Urinary bladder (tissue), 4 donors: ENCODE data around the gene PHIP. TPM values are rescaled to one million over a fixed set of nuclear protein-coding genes. Genes with fewer than 3 reads are reported as not detected.

Source experiments
- DNase-seq: peaks from one replicate; pipeline ENCODE4 v3.0.0-alpha.2; 2015; ENCODE audit errors: extremely low spot score
- H3K27ac ChIP-seq: one replicate; pipeline ENCODE4 v1.5.1; 2013; ENCODE audit warnings: low read depth, mild to moderate bottlenecking, moderate library complexity
- H3K36me3 ChIP-seq: one replicate; pipeline ENCODE4 v1.6.1; 2013; ENCODE audit warnings: mild to moderate bottlenecking, moderate library complexity; ENCODE audit not compliant: insufficient read depth
- H3K4me1 ChIP-seq: one replicate; pipeline ENCODE4 v1.6.1; 2013; ENCODE audit warnings: mild to moderate bottlenecking, moderate library complexity; ENCODE audit not compliant: insufficient read depth
- H3K4me3 ChIP-seq: one replicate; pipeline ENCODE4 v1.5.1; 2013; ENCODE audit warnings: low read depth, low read length
- WGBS: extraction: QIAGEN DNeasy Blood & Tissue Kit; methylation state at CpG from one replicate; pipeline ENCODE4 v1.1.7; 2013; 5-methylcytosine and 5-hydroxymethylcytosine counted together
- polyA plus RNA-seq: library from polyadenylated mRNA; stranded (reverse); fragments of 200-250 nt; gene quantifications from one replicate; pipeline ENCODE4 v1.2.3, GENCODE V29; 2013
- total RNA-seq: library from RNA; depleted of rRNA; stranded (reverse); fragments of >200 nt; gene quantifications from one replicate; pipeline ENCODE4 v1.2.3, GENCODE V29; 2014
- donor health status: healthy with polysubstance abuse.
- donor health status: healthy.

Gene PHIP
- total and polyA plus RNA-seq, 2 donors, result 11.1 to 89.9 TPM

GRCh38 chr6:79011940-79012339 is 66.1 kb downstream of the PHIP start:
- Histone ChIP-seq H3K27ac (no peak overlapping the region), H3K4me3 (no peak overlapping the region), H3K4me1 (no peaks in the 10 kb centered on the region), H3K36me3 (peaks cover 3% of the 10 kb centered on the region)
- no peak for DNase-seq

GRCh38 chr6:79010422-79010821 is 67.6 kb downstream of the PHIP start:
- Histone ChIP-seq H3K27ac (no peak overlapping the region), H3K4me3 (no peak overlapping the region), H3K4me1 (no peaks in the 10 kb centered on the region), H3K36me3 (peaks cover 1% of the 10 kb centered on the region)
- DNase-seq, result no peak
- 93% methylated on average over 1 of the region's 1 CpG for WGBS

GRCh38 chr6:79009819-79010218 is 68.2 kb downstream of the PHIP start:
- Histone ChIP-seq H3K4me1 (no peaks in the 10 kb centered on the region), H3K36me3 (peaks cover 1% of the 10 kb centered on the region), H3K27ac (no peak overlapping the region), H3K4me3 (no peak overlapping the region)
- no peak for DNase-seq
- WGBS, result 85% methylated on average over 1 of the region's 1 CpG

GRCh38 chr6:79005497-79005896 is 72.6 kb downstream of the PHIP start:
- H3K4me3 ChIP-seq, result no peak overlapping the region
- WGBS, result 59% methylated on average over 1 of the region's 1 CpG

GRCh38 chr6:79005024-79005423 is 73.0 kb downstream of the PHIP start:
- Histone ChIP-seq H3K36me3 (peaks cover 2% of the 10 kb centered on the region), H3K4me3 (no peak overlapping the region), H3K4me1 (no peaks in the 10 kb centered on the region), H3K27ac (no peak overlapping the region)
- WGBS, result 42% methylated on average over 1 of the region's 1 CpG
- no peak for DNase-seq

More at GRCh38 chr6:79005497-79005896, 72.6 kb downstream of the PHIP start:
- H3K36me3 ChIP-seq, result peaks cover 2% of the 10 kb centered on the region
- H3K4me1 ChIP-seq, result no peaks in the 10 kb centered on the region
- no peak for DNase-seq
- no peak overlapping the region for H3K27ac ChIP-seq

GRCh38 chr6:79004239-79004638 is 73.8 kb downstream of the PHIP start:
- Histone ChIP-seq H3K36me3 (peaks cover 2% of the 10 kb centered on the region), H3K4me3 (no peak overlapping the region), H3K4me1 (no peaks in the 10 kb centered on the region), H3K27ac (no peak overlapping the region)
- WGBS, result 85% methylated on average over 2 of the region's 2 CpGs
- DNase-seq, result no peak

- Histone ChIP-seq H3K4me3 (no peak overlapping the region), H3K36me3 (peaks cover 2% of the 10 kb centered on the region), H3K27ac (no peak overlapping the region), H3K4me1 (no peaks in the 10 kb centered on the region)
- 88% methylated on average over 1 of the region's 1 CpG for WGBS
- no peak for DNase-seq
Measured at GRCh38 chr6:79001415-79001814, 76.6 kb downstream of the PHIP start.

- Histone ChIP-seq H3K4me3 (no peak overlapping the region), H3K36me3 (peaks cover 7% of the 10 kb centered on the region), H3K4me1 (no peaks in the 10 kb centered on the region), H3K27ac (no peak overlapping the region)
- no peak for DNase-seq
Measured at GRCh38 chr6:78999737-79000136, 78.3 kb downstream of the PHIP start.

- Histone ChIP-seq H3K4me1 (no peaks in the 10 kb centered on the region), H3K4me3 (no peak overlapping the region), H3K36me3 (peaks cover 10% of the 10 kb centered on the region), H3K27ac (no peak overlapping the region)
- no peak for DNase-seq
Measured at GRCh38 chr6:78995946-78996345, 82.1 kb downstream of the PHIP start.

GRCh38 chr6:78995346-78995745 is 82.7 kb downstream of the PHIP start:
- Histone ChIP-seq H3K4me3 (no peak overlapping the region), H3K36me3 (peaks cover 10% of the 10 kb centered on the region), H3K4me1 (no peaks in the 10 kb centered on the region), H3K27ac (no peak overlapping the region)
- WGBS, result 98% methylated on average over 1 of the region's 1 CpG
- DNase-seq, result no peak

- no peak for DNase-seq
- Histone ChIP-seq H3K36me3 (peaks cover 10% of the 10 kb centered on the region), H3K4me1 (no peaks in the 10 kb centered on the region), H3K4me3 (no peak overlapping the region), H3K27ac (no peak overlapping the region)
- WGBS, result 96% methylated on average over 5 of the region's 5 CpGs
Measured at GRCh38 chr6:78993955-78994354, 84.1 kb downstream of the PHIP start.

- Histone ChIP-seq H3K4me1 (no peaks in the 10 kb centered on the region), H3K4me3 (no peak overlapping the region), H3K27ac (no peak overlapping the region), H3K36me3 (peaks cover 2% of the 10 kb centered on the region)
- DNase-seq, result no peak
- 89% methylated on average over 2 of the region's 2 CpGs for WGBS
Measured at GRCh38 chr6:78989191-78989590, 88.9 kb downstream of the PHIP start.

- WGBS, result 80% methylated on average over 1 of the region's 1 CpG
- no peak for DNase-seq
- Histone ChIP-seq H3K36me3 (peaks cover 6% of the 10 kb centered on the region), H3K4me3 (no peak overlapping the region), H3K27ac (no peak overlapping the region), H3K4me1 (no peaks in the 10 kb centered on the region)
Measured at GRCh38 chr6:78986161-78986560, 91.9 kb downstream of the PHIP start.

- H3K36me3 ChIP-seq, result peaks cover 6% of the 10 kb centered on the region
- H3K4me3 ChIP-seq, result no peak overlapping the region
- H3K27ac ChIP-seq, result no peak overlapping the region
- 58% methylated on average over 4 of the region's 4 CpGs for WGBS
- DNase-seq, result no peak
- H3K4me1 ChIP-seq, result no peaks in the 10 kb centered on the region
Measured at GRCh38 chr6:78984225-78984950, 93.7 kb downstream of the PHIP start.

GRCh38 chr6:78967191-78967590 is 110.9 kb downstream of the PHIP start:
- 91% methylated on average over 3 of the region's 3 CpGs for WGBS
- DNase-seq, result no peak
- Histone ChIP-seq H3K4me3 (no peak overlapping the region), H3K27ac (no peak overlapping the region), H3K4me1 (no peaks in the 10 kb centered on the region), H3K36me3 (peaks cover 2% of the 10 kb centered on the region)
